Suprapubic skin (tissue), 4 donors: ENCODE data around the gene LDLRAD4. TPM values are rescaled to one million over a fixed set of nuclear protein-coding genes. Genes with fewer than 3 reads are reported as not detected.

Source experiments
- DNase-seq, 2 donors: peaks; one replicate each; pipeline ENCODE4 v3.0.0-alpha.2; 2019; ENCODE audit warnings: low spot score in 2 of 2
- H3K27ac ChIP-seq: fragments of 200-600 bp; sonication (generic); one replicate; pipeline ENCODE4 v1.5.1; 2019
- H3K27me3 ChIP-seq: fragments of 200-600 bp; sonication (generic); one replicate; pipeline ENCODE4 v1.5.1; 2019
- H3K36me3 ChIP-seq: fragments of 200-600 bp; sonication (generic); one replicate; pipeline ENCODE4 v1.5.1; 2019
- H3K4me1 ChIP-seq: fragments of 200-600 bp; sonication (generic); one replicate; pipeline ENCODE4 v1.5.1; 2019
- H3K4me3 ChIP-seq: fragments of 200-600 bp; sonication (generic); one replicate; pipeline ENCODE4 v1.5.1; 2019; ENCODE audit warnings: mild to moderate bottlenecking
- H3K9me3 ChIP-seq: fragments of 200-600 bp; sonication (generic); one replicate; pipeline ENCODE4 v1.5.1; 2019
- CTCF ChIP-seq, 2 donors: fragments of 200-600 bp in 1 of 2; fragments of 450-650 bp in 1 of 2; sonication (generic) in 1 of 2; IDR thresholded peaks; one replicate each; pipeline ENCODE4 v1.5.1; 2016 to 2019; ENCODE audit warnings: antibody characterized with exemption in 2 of 2, mild to moderate bottlenecking in 1 of 2, moderate library complexity in 1 of 2
- EP300 ChIP-seq: sonication (generic); formaldehyde crosslinking; IDR thresholded peaks from one replicate; pipeline ENCODE4 v1.6.1; 2017; ENCODE audit warnings: antibody characterized with exemption
- POLR2A ChIP-seq, 2 donors: fragments of 450-650 bp; IDR thresholded peaks; one replicate each; pipeline ENCODE4 v1.6.1; 2017; ENCODE audit warnings: antibody characterized with exemption in 2 of 2, mild to moderate bottlenecking in 2 of 2, moderate library complexity in 2 of 2
- POLR2AphosphoS5 ChIP-seq, 3 donors: sonication (generic); formaldehyde crosslinking; IDR thresholded peaks; one replicate each; pipeline ENCODE4 v1.6.1; 2017; ENCODE audit warnings: antibody characterized with exemption in 3 of 3
- WGBS: methylation state at CpG from one replicate; pipeline ENCODE4 v1.1.5; 2018; 5-methylcytosine and 5-hydroxymethylcytosine counted together
- total RNA-seq, 4 donors: library from RNA; depleted of rRNA; stranded (reverse); fragments of >200 nt; gene quantifications; one replicate each; pipeline ENCODE4 v1.1.0, GENCODE V29; 2016

Gene LDLRAD4
- total RNA-seq, 4 donors from 2014 or later, result 10.1 to 31.6 (median 15.1) TPM

- WGBS, result 82% methylated on average over 7 of the region's 7 CpGs
- TF ChIP-seq POLR2A (IDR thresholded peaks at IDR 0.05) (no peak), POLR2AphosphoS5 (IDR thresholded peaks at IDR 0.05) (no peak), CTCF (IDR thresholded peaks at IDR 0.05) (no peak)
- H3K27me3 ChIP-seq, result no peaks in the 10 kb centered on the region
- H3K4me1 ChIP-seq, result no peaks in the 10 kb centered on the region
- H3K9me3 ChIP-seq, result no peaks in the 10 kb centered on the region
- no peak overlapping the region for H3K27ac ChIP-seq
- DNase-seq, result no peak
- no peaks in the 10 kb centered on the region for H3K36me3 ChIP-seq
- H3K4me3 ChIP-seq, result no peak overlapping the region
Observed at GRCh38 chr18:13178197-13178596, 40.4 kb upstream of the LDLRAD4 start.

- Histone ChIP-seq H3K4me1 (no peaks in the 10 kb centered on the region), H3K4me3 (no peak overlapping the region), H3K27ac (no peak overlapping the region), H3K27me3 (no peaks in the 10 kb centered on the region), H3K36me3 (no peaks in the 10 kb centered on the region), H3K9me3 (no peaks in the 10 kb centered on the region)
- TF ChIP-seq EP300 (no peak), POLR2AphosphoS5 (IDR thresholded peaks at IDR 0.05) (no peak), POLR2A (IDR thresholded peaks at IDR 0.05) (no peak), CTCF (IDR thresholded peaks at IDR 0.05) (no peak)
- DNase-seq, result no peak
- 87% methylated on average over 4 of the region's 4 CpGs for WGBS
Observed at GRCh38 chr18:13178976-13179375, 39.6 kb upstream of the LDLRAD4 start.

GRCh38 chr18:13179566-13180113 is 38.9 kb upstream of the LDLRAD4 start:
- Histone ChIP-seq H3K36me3 (no peaks in the 10 kb centered on the region), H3K27me3 (no peaks in the 10 kb centered on the region), H3K27ac (no peak overlapping the region), H3K4me1 (no peaks in the 10 kb centered on the region), H3K9me3 (no peaks in the 10 kb centered on the region), H3K4me3 (no peak overlapping the region)
- no peak for DNase-seq
- WGBS, result 68% methylated on average over 9 of the region's 9 CpGs
- TF ChIP-seq POLR2A (IDR thresholded peaks at IDR 0.05) (no peak), CTCF (IDR thresholded peaks at IDR 0.05) (no peak), POLR2AphosphoS5 (IDR thresholded peaks at IDR 0.05) (no peak)

GRCh38 chr18:13180614-13181375 is 37.8 kb upstream of the LDLRAD4 start:
- H3K27me3 ChIP-seq, result no peaks in the 10 kb centered on the region
- TF ChIP-seq CTCF (IDR thresholded peaks at IDR 0.05), result no peak
- TF ChIP-seq POLR2AphosphoS5 (IDR thresholded peaks at IDR 0.05), result no peak
- no peak for TF ChIP-seq EP300
- no peak for TF ChIP-seq POLR2A (IDR thresholded peaks at IDR 0.05)
- no peak overlapping the region for H3K4me3 ChIP-seq
- no peak overlapping the region for H3K27ac ChIP-seq
- no peaks in the 10 kb centered on the region for H3K4me1 ChIP-seq
- DNase-seq, result no peak
- H3K36me3 ChIP-seq, result no peaks in the 10 kb centered on the region
- H3K9me3 ChIP-seq, result no peaks in the 10 kb centered on the region
- 44% methylated on average over 6 of the region's 6 CpGs for WGBS

GRCh38 chr18:13181765-13182164 is 36.8 kb upstream of the LDLRAD4 start:
- WGBS, result 85% methylated on average over 14 of the region's 14 CpGs
- Histone ChIP-seq H3K4me1 (no peaks in the 10 kb centered on the region), H3K27ac (no peak overlapping the region), H3K4me3 (no peak overlapping the region), H3K9me3 (no peaks in the 10 kb centered on the region), H3K27me3 (no peaks in the 10 kb centered on the region), H3K36me3 (no peaks in the 10 kb centered on the region)
- TF ChIP-seq POLR2AphosphoS5 (IDR thresholded peaks at IDR 0.05) (no peak), CTCF (IDR thresholded peaks at IDR 0.05) (no peak), EP300 (no peak), POLR2A (IDR thresholded peaks at IDR 0.05) (no peak)
- no peak for DNase-seq
